PC-3 (cell line): ENCODE results near the gene MOAP1. TPM values are rescaled to one million over a fixed set of nuclear protein-coding genes. Genes with fewer than 3 reads are reported as not detected.

ENCODE experiments used
- ATAC-seq: fragments of 200-7000 bp; cut with Tn5 transposase; 2 replicates; pipeline ENCODE4 v1.9.1; 2020; ENCODE audit warnings: mild to moderate bottlenecking, moderate library complexity
- BruUV-seq: library from RNA; stranded (reverse); fragments of 400-500 nt; replicated peaks from 2 replicates; lab custom pipeline; 2021; lab: Mats Ljungman, UMichigan
- CTCF ChIA-PET: fragments of 300-600 bp; sonication (Branson Sonifier 250); formaldehyde crosslinking; loops from one replicate; lab custom pipeline; 2022; ENCODE audit warnings: antibody characterized with exemption; lab: Charles Lee
- POLR2A ChIA-PET: fragments of 300-600 bp; sonication (Branson Sonifier 250); formaldehyde crosslinking; loops from one replicate; lab custom pipeline; 2022; ENCODE audit warnings: antibody characterized with exemption; ENCODE audit not compliant: unreplicated experiment; lab: Charles Lee
- DNase-seq: peaks from one replicate; pipeline ENCODE4 v3.0.0-alpha.2; 2015
- H2AFZ ChIP-seq: fragments of 300-600 bp; sonication (generic); 2 replicates; pipeline ENCODE4 v1.6.0; 2016; ENCODE audit warnings: antibody characterized with exemption, low read length
- H3F3A ChIP-seq: fragments of 300-600 bp; sonication (generic); one replicate; pipeline ENCODE4 v1.6.0; 2017; ENCODE audit warnings: antibody characterized with exemption, low read length, control low read depth, mild to moderate bottlenecking; ENCODE audit not compliant: unreplicated experiment
- H3K27ac ChIP-seq: fragments of 300-600 bp; sonication (generic); 2 replicates; pipeline ENCODE4 v1.5.1; 2016; ENCODE audit warnings: mild to moderate bottlenecking, low read length
- H3K27me3 ChIP-seq: fragments of 300-600 bp; sonication (generic); 2 replicates; pipeline ENCODE4 v1.6.1; 2016; ENCODE audit warnings: low read length, mixed read lengths
- H3K36me3 ChIP-seq: fragments of 300-600 bp; sonication (generic); 2 replicates; pipeline ENCODE4 v1.6.1; 2016; ENCODE audit warnings: low read depth, mixed run types, low read length, mixed read lengths
- H3K4me1 ChIP-seq: fragments of 300-600 bp; sonication (generic); 2 replicates; pipeline ENCODE4 v1.5.1; 2016; ENCODE audit warnings: low read length; ENCODE audit not compliant: insufficient read depth
- H3K4me2 ChIP-seq: fragments of 300-600 bp; sonication (generic); 2 replicates; pipeline ENCODE4 v1.6.0; 2016; ENCODE audit warnings: low read length
- H3K4me3 ChIP-seq: fragments of 300-600 bp; sonication (generic); 2 replicates; pipeline ENCODE4 v1.5.1; 2016; ENCODE audit warnings: mild to moderate bottlenecking, low read length, mixed read lengths
- H3K79me2 ChIP-seq: fragments of 300-600 bp; sonication (generic); 2 replicates; pipeline ENCODE4 v1.6.1; 2017; ENCODE audit warnings: low read length, mixed read lengths
- H3K9ac ChIP-seq: fragments of 300-600 bp; sonication (generic); 2 replicates; pipeline ENCODE4 v1.6.0; 2016; ENCODE audit warnings: mild to moderate bottlenecking, low read length
- H3K9me2 ChIP-seq: fragments of 300-600 bp; sonication (generic); replicated peaks from 2 replicates; pipeline ENCODE4 v1.6.1; 2016; ENCODE audit warnings: mixed run types, low read length, mixed read lengths
- H3K9me3 ChIP-seq: fragments of 300-600 bp; sonication (generic); 2 replicates; pipeline ENCODE4 v1.6.1; 2016; ENCODE audit warnings: low read length, mixed read lengths
- H4K20me1 ChIP-seq: fragments of 300-600 bp; sonication (generic); 2 replicates; pipeline ENCODE4 v1.6.1; 2016; ENCODE audit warnings: low read length, mixed read lengths
- CTCF ChIP-seq: fragments of 300-600 bp; sonication (generic); conservative IDR thresholded peaks from 2 replicates; pipeline ENCODE4 v1.5.1; 2017; ENCODE audit warnings: antibody characterized with exemption, low read depth, mild to moderate bottlenecking, low read length
- EZH2 ChIP-seq: fragments of 300-600 bp; sonication (generic); IDR thresholded peaks from one replicate; pipeline ENCODE4 v1.6.1; 2017; ENCODE audit warnings: antibody characterized with exemption, mild to moderate bottlenecking, low read length; ENCODE audit not compliant: unreplicated experiment
- EZH2phosphoT487 ChIP-seq: fragments of 300-600 bp; sonication (generic); IDR thresholded peaks from 2 replicates; pipeline ENCODE4 v1.6.1; 2018; ENCODE audit warnings: mild to moderate bottlenecking, antibody characterized with exemption, low read length, borderline replicate concordance
- intact Hi-C: fragments of 100-400 bp; cut with micrococcal nuclease; formaldehyde crosslinking; loops from 2 replicates; pipeline ENCODE4 v1.9.0; 2023
- total RNA-seq: library from RNA; depleted of rRNA; stranded (reverse); fragments of >200 nt; gene quantifications from 2 replicates; pipeline ENCODE4 v1.2.3, GENCODE V29; 2014; rRNA removed

MOAP1 gene
- total RNA-seq, 1 experiment from 2014 or later: 15.6 TPM

GRCh38 chr14:93132472-93133065, 52.1 kb downstream of the MOAP1 start:
- H3F3A ChIP-seq: no peaks in the 10 kb centered on the region
- no peaks in the 10 kb centered on the region for H3K27me3 ChIP-seq
- CTCF ChIA-PET: interaction anchor here (0.5 to 1.9 kb wide), 6 partner anchors 19 to 253 kb away, joined by 3 to 15 read pairs (median 5); no protein-coding TSS in a partner anchor
- H2AFZ ChIP-seq: no peak overlapping the region
- H3K9me3 ChIP-seq: no peaks in the 10 kb centered on the region
- no peaks in the 10 kb centered on the region for H3K4me1 ChIP-seq
- POLR2A ChIA-PET: no interaction called here
- no peak overlapping the region for H3K27ac ChIP-seq
- H4K20me1 ChIP-seq: no peaks in the 10 kb centered on the region
- BruUV-seq: no TSS peak
- H3K36me3 ChIP-seq: no peaks in the 10 kb centered on the region
- H3K79me2 ChIP-seq: no peaks in the 10 kb centered on the region
- H3K4me3 ChIP-seq: no peak overlapping the region
- ATAC-seq (peak; percentile 76), DNase-seq (peak; percentile 43)
- no peak overlapping the region for H3K4me2 ChIP-seq
- no peak overlapping the region for H3K9ac ChIP-seq
- TF ChIP-seq CTCF (peak; percentile 55), EZH2phosphoT487 (no peak), EZH2 (no peak)
- H3K9me2 ChIP-seq: no peaks in the 10 kb centered on the region
- intact Hi-C loops: no loop called here

Other genes with a start within 250 kb of the MOAP1 start
- 66.2 and 81.1 TPM in 2 replicates for gene ITPK1, start 69.0 kb downstream of the MOAP1 start, total RNA-seq
- 6.9 and 11.5 TPM in 2 replicates for gene LYSET, start 420 bp upstream of the MOAP1 start, total RNA-seq
- 33.5 and 45.4 TPM in 2 replicates for gene GON7, start 22.2 kb upstream of the MOAP1 start, total RNA-seq
- 61.1 and 61.3 TPM in 2 replicates for gene UBR7, start 22.4 kb upstream of the MOAP1 start, total RNA-seq
- gene BTBD7, start 148.1 kb upstream of the MOAP1 start, total RNA-seq: 23.2 and 29.8 TPM in 2 replicates
- gene COX8C, start 162.3 kb upstream of the MOAP1 start, total RNA-seq: not detected in 2 replicates
- not detected in 2 replicates for gene UNC79, start 246.0 kb upstream of the MOAP1 start, total RNA-seq